Karpas-422 (cell line): ENCODE measurements around the gene FBXW5. TPM values are rescaled to one million over a fixed set of nuclear protein-coding genes. Genes with fewer than 3 reads are reported as not detected.

Experiments used
- DNase-seq: peaks from one replicate; pipeline ENCODE4 v3.0.0-alpha.2; 2015
- H2AFZ ChIP-seq: fragments of 200-600 bp; sonication (generic); 2 replicates; pipeline ENCODE4 v1.6.1; 2014; ENCODE audit warnings: antibody characterized with exemption, low read length, mixed read lengths
- H3K27ac ChIP-seq: fragments of 200-600 bp; sonication (generic); 2 replicates; pipeline ENCODE4 v1.5.1; 2014; ENCODE audit warnings: mild to moderate bottlenecking, low read length, moderate library complexity
- H3K27me3 ChIP-seq: fragments of 200-600 bp; sonication (generic); 2 replicates; pipeline ENCODE4 v1.6.1; 2014; ENCODE audit warnings: low read length, mixed read lengths
- H3K36me3 ChIP-seq: fragments of 200-600 bp; sonication (generic); 2 replicates; pipeline ENCODE4 v1.6.1; 2014; ENCODE audit warnings: low read length, mixed read lengths; ENCODE audit not compliant: insufficient read depth
- H3K4me1 ChIP-seq: fragments of 200-600 bp; sonication (generic); 2 replicates; pipeline ENCODE4 v1.6.1; 2014; ENCODE audit warnings: mild to moderate bottlenecking, low read length, mixed read lengths
- H3K4me2 ChIP-seq: fragments of 200-600 bp; sonication (generic); 2 replicates; pipeline ENCODE4 v1.6.1; 2014; ENCODE audit warnings: low read length, low read depth, mild to moderate bottlenecking; ENCODE audit not compliant: poor library complexity, severe bottlenecking
- H3K4me3 ChIP-seq: fragments of 200-600 bp; sonication (generic); 2 replicates; pipeline ENCODE4 v1.5.1; 2014; ENCODE audit warnings: mild to moderate bottlenecking, antibody characterized with exemption, low read length, mixed read lengths
- H3K79me2 ChIP-seq: fragments of 200-600 bp; sonication (generic); 2 replicates; pipeline ENCODE4 v1.6.1; 2014; ENCODE audit warnings: mild to moderate bottlenecking, low read length, mixed read lengths
- H3K9ac ChIP-seq: fragments of 200-600 bp; sonication (generic); 2 replicates; pipeline ENCODE4 v1.6.0; 2014; ENCODE audit warnings: low read length
- H3K9me2 ChIP-seq: fragments of 200-600 bp; sonication (generic), shearing (Covaris generic); replicated peaks from 2 replicates; pipeline ENCODE4 v1.6.0; 2014; ENCODE audit warnings: mild to moderate bottlenecking, low read length, moderate library complexity; ENCODE audit not compliant: insufficient read depth
- H3K9me3 ChIP-seq: fragments of 300-700, 200-600 bp; sonication (generic); 2 replicates; pipeline ENCODE4 v1.6.1; 2014; ENCODE audit warnings: low read length, mixed read lengths
- H4K20me1 ChIP-seq: fragments of 200-600 bp; sonication (generic); 2 replicates; pipeline ENCODE4 v1.6.1; 2014; ENCODE audit warnings: mild to moderate bottlenecking, antibody characterized with exemption, low read length, low read depth; ENCODE audit not compliant: insufficient read depth
- total RNA-seq: library from RNA; depleted of rRNA; stranded (reverse); fragments of >200 nt; shearing (Covaris generic); gene quantifications from 2 replicates; pipeline ENCODE4 v1.2.3, GENCODE V29; 2014; ENCODE audit warnings: low replicate concordance

The FBXW5 gene
- total RNA-seq, 1 experiment from 2014 or later = 37.3 TPM

- H3K27ac ChIP-seq = no peak overlapping the region
- H3K9ac ChIP-seq = no peak overlapping the region
- H3K27me3 ChIP-seq = no peaks in the 10 kb centered on the region
- no peak overlapping the region for H3K4me2 ChIP-seq
- peaks cover 29% of the 10 kb centered on the region for H3K4me1 ChIP-seq
- no peak overlapping the region for H3K4me3 ChIP-seq
- H4K20me1 ChIP-seq = peaks cover 5% of the 10 kb centered on the region; the same call in 1 of the 2 replicates
- H3K36me3 ChIP-seq = no peaks in the 10 kb centered on the region
- H3K79me2 ChIP-seq = peaks cover 12% of the 10 kb centered on the region
- no peaks in the 10 kb centered on the region for H3K9me3 ChIP-seq
- H2AFZ ChIP-seq = no peak overlapping the region
- no peak for DNase-seq
- no peaks in the 10 kb centered on the region for H3K9me2 ChIP-seq
Measured at GRCh38 chr9:136946228-136947027, 1.9 kb upstream of the FBXW5 start.

GRCh38 chr9:136945333-136946227, 1.0 kb upstream of the FBXW5 start:
- H3K27me3 ChIP-seq = no peaks in the 10 kb centered on the region
- peaks cover 28% of the 10 kb centered on the region for H3K4me1 ChIP-seq
- H2AFZ ChIP-seq = no peak overlapping the region
- no peak overlapping the region for H3K4me3 ChIP-seq
- peaks cover 5% of the 10 kb centered on the region; the same call in 1 of the 2 replicates for H4K20me1 ChIP-seq
- no peaks in the 10 kb centered on the region for H3K9me3 ChIP-seq
- no peak for DNase-seq
- H3K9me2 ChIP-seq = no peaks in the 10 kb centered on the region
- no peaks in the 10 kb centered on the region for H3K36me3 ChIP-seq
- no peak overlapping the region for H3K4me2 ChIP-seq
- no peak overlapping the region for H3K9ac ChIP-seq
- peaks cover 12% of the 10 kb centered on the region for H3K79me2 ChIP-seq
- no peak overlapping the region for H3K27ac ChIP-seq

GRCh38 chr9:136944212-136944518, 373 bp downstream of the FBXW5 start:
- H2AFZ ChIP-seq = no peak overlapping the region
- peaks cover 12% of the 10 kb centered on the region for H3K79me2 ChIP-seq
- H4K20me1 ChIP-seq = peaks cover 5% of the 10 kb centered on the region; the same call in 1 of the 2 replicates
- H3K9me3 ChIP-seq = no peaks in the 10 kb centered on the region
- H3K27me3 ChIP-seq = no peaks in the 10 kb centered on the region
- peak overlapping the region; percentile 78 for H3K4me2 ChIP-seq
- no peak for DNase-seq
- H3K4me1 ChIP-seq = peaks cover 19% of the 10 kb centered on the region
- H3K27ac ChIP-seq = peak overlapping the region; percentile 60
- H3K4me3 ChIP-seq = peak overlapping the region; percentile 93
- peak overlapping the region; percentile 95 for H3K9ac ChIP-seq
- H3K36me3 ChIP-seq = 0 out of 2 replicates have a peak, but pooled peaks cover 1% of the 10 kb centered on the region
- H3K9me2 ChIP-seq = no peaks in the 10 kb centered on the region

- Histone ChIP-seq H3K9me3 (no peaks in the 10 kb centered on the region), H4K20me1 (peaks cover 5% of the 10 kb centered on the region; the same call in 1 of the 2 replicates), H3K4me1 (peaks cover 17% of the 10 kb centered on the region), H3K27ac (peak overlapping the region; percentile 60), H3K27me3 (no peaks in the 10 kb centered on the region), H2AFZ (no peak overlapping the region), H3K9me2 (no peaks in the 10 kb centered on the region), H3K9ac (peak overlapping the region; percentile 95), H3K4me3 (peak overlapping the region; percentile 93), H3K4me2 (peak overlapping the region; percentile 78), H3K36me3 (0 out of 2 replicates have a peak, but pooled peaks cover 3% of the 10 kb centered on the region), H3K79me2 (peaks cover 12% of the 10 kb centered on the region)
- DNase-seq = peak; percentile 74
Measured at GRCh38 chr9:136943291-136944211, 987 bp downstream of the FBXW5 start.

GRCh38 chr9:136942881-136943230, 1.7 kb downstream of the FBXW5 start:
- H3K27ac ChIP-seq = no peak overlapping the region
- peak overlapping the region; percentile 78 for H3K4me2 ChIP-seq
- H4K20me1 ChIP-seq = peaks cover 5% of the 10 kb centered on the region; the same call in 1 of the 2 replicates
- peak overlapping the region; percentile 93; the same call in 1 of the 2 replicates for H3K4me3 ChIP-seq
- H3K9ac ChIP-seq = peak overlapping the region; percentile 95
- DNase-seq = no peak
- peaks cover 12% of the 10 kb centered on the region for H3K79me2 ChIP-seq
- no peaks in the 10 kb centered on the region for H3K9me3 ChIP-seq
- no peak overlapping the region for H2AFZ ChIP-seq
- no peaks in the 10 kb centered on the region for H3K27me3 ChIP-seq
- H3K36me3 ChIP-seq = 0 out of 2 replicates have a peak, but pooled peaks cover 3% of the 10 kb centered on the region
- H3K4me1 ChIP-seq = peaks cover 13% of the 10 kb centered on the region
- no peaks in the 10 kb centered on the region for H3K9me2 ChIP-seq

- Histone ChIP-seq H3K9me2 (no peaks in the 10 kb centered on the region), H3K4me1 (peaks cover 12% of the 10 kb centered on the region), H4K20me1 (peaks cover 5% of the 10 kb centered on the region; the same call in 1 of the 2 replicates), H3K36me3 (0 out of 2 replicates have a peak, but pooled peaks cover 3% of the 10 kb centered on the region), H3K27ac (no peak overlapping the region), H3K4me3 (peak overlapping the region; percentile 93; the same call in 1 of the 2 replicates), H2AFZ (no peak overlapping the region), H3K4me2 (peak overlapping the region; percentile 78), H3K79me2 (peaks cover 12% of the 10 kb centered on the region), H3K27me3 (no peaks in the 10 kb centered on the region), H3K9me3 (no peaks in the 10 kb centered on the region), H3K9ac (peak overlapping the region; percentile 95; the same call in 1 of the 2 replicates)
- DNase-seq = no peak
Measured at GRCh38 chr9:136942112-136942880, 2.2 kb downstream of the FBXW5 start.
